Stimulated activated CD4-positive, alpha-beta T cell treated with anti-CD3 and anti-CD28 coated beads, Interleukin-15, amount 100 ng/mL, for 1 hour (primary cell): Measurements from ENCODE around the gene SLC6A17.
A peak's percentile ranks its signal among the peaks of the same experiment; 100 is the strongest.

Source experiments
- DNase-seq, 2 donors: peaks; one replicate each; pipeline ENCODE4 v3.0.0-alpha.2; 2020; ENCODE audit warnings: low read depth in 1 of 2, low spot score in 1 of 2

The SLC6A17 gene

DNA sequence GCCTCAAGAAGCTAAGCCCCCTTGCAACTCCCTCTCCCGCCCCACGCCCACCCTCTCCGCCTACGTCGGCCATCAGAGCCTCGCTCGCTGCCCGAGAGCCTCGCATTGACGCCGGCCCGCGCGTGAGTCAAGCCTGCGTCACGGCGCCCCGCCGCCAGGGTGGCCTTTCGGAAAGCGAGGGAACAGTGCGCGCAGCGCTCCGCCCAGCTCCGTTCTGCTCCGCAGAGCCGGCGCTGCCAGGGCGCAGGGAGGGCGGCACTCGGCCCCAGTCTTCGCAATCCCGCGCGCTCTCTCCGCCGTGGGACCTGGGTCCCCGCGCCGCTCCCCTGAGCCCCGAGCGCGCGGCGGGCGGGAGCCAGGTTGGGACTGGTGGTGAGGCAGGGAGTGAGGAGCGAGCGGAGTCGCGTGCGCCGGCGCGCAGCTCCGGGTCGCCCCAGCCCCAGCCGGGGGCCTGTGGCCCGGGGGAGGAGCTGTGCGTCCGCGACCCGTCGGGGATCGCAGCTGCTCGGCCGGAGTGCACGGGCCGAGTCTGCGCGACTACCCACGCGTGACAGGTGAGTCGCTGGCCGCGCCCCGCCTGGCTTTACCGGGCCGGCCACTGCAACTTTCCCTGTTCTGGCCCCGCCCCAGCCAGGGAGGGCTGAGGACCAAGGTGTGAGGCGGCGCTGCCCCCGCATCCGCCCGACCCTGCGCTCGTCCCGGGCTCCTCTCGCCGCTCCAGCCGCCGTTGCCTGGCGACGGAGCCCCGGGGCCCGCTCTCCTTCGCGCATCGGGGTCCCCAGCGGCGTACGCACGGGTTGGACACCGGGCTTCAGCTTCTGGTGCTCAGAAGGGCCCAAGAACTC lies at the start of gene SLC6A17:
Gene SLC6A17, plus strand, starts transcription at position 165 of the 845 bp plus-strand sequence. CDS start 16,436 bp downstream, outside the sequence.
- DNase-seq, result no peak

GRCh38 chr1:110102081-110102480 lies 48.2 kb upstream of the SLC6A17 start:
- no peak for DNase-seq

DNA sequence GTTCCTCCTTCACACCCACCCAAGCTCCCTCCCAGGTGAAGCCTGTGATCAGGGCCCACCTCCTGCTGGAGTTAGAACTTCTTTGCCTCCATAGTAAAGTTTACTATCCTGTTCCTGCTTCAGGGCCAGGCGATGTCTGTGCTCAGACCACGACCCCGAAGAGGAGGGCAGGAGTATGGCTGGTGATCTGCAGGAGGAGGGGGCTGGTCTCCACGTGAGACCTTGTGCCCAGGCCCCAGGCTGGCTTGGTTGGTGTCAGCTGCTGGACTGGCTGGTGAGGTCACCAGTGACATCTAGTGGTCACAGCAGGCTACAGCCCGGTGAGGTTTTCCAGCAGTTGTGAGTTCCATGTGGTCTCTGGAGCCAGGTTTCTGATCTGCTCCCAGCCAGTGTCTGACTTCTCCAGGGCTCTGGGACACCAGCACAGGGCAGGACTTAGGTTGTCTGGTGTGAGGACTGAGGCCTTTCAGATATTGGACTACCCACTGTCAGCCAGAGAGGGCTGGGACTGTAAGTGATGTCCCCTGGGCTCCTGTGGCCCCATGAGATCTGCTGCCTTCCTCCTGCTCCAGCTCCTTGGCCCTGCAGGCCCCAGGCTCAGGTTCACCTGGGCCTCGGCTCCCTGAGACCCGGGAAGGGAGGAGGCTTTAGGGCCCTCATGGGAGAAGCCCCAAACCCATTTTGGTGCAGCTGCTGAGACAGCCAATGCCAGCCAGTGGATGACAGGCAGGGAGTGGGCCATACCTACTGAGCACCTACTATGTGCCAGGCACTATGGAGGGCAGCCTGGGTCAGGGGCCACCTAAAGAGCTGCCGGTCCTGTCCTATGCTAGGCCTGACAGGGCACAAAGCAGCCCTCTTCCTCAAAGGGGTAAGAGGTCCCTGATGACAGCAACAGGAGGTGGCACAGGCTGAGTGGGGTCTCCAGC lies 44.0 kb upstream of the SLC6A17 start:
- DNase-seq, result peak; percentile 10 to 37

DNA sequence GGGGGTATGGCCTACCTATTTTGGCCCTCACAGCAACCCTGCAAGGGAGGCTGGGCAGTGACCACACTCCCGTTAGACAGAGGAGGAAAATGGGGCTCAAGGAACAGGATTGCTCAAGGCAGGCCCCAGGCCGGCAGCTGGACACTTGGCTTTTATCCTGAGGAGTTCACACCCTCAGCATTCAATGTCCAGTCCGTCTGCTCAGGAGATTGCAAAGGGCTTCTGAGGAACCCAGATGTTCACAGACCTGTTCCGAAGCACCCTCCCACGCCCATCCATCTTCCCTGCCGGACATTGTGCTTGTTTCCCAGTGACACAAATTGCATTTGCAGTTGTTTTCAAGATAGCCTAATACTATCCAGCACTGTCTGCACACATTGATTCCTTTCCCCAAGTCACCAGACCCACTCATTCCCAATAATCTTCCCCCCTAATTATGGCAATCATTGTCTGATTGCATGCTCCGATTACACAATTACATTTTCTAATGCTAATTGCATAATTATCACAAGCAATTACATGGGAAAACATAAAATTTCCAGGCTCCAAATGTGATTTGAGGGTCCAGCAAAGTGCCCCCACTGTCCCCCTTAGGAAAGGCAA lies 42.3 kb upstream of the SLC6A17 start:
- no peak for DNase-seq

DNA sequence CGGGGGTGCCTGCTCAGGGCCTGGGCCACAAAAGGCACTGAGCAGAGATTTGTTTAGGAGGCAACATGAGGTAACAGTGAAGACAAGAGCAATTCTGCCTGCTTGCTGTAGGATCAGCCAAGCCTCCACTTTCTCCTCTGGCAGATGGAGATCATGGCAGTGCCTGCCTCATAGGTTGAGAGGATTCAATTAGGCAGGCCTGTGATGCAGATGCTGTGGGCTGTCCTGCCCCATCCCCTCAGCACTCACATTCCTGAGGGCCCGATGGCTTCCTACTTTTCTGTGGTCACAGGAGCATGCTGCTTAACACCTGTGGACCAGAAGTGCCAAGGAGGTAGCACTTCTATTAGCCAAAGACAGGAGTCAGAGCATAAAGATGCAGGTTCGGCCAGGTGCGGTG lies 39.2 kb upstream of the SLC6A17 start:
- DNase-seq, result no peak

DNA sequence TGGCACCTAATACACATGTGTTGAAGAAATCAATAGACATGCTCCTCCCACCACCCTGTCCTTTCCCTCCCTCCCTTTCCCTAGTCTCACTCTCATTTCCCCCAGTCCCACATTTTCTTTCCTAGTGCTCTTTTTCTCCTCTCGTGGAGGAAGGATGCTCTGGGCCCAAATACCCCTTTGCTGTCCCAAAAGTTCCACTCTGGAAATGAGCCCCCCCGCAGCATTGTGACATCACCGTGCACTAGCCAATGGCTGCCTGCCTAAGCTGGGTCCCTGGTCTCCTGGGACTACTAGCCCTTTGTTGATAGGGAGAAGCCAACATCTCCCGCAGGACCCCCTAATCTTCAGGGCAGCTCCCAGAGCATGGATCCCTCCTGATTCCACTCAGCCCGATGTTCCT lies 38.2 kb upstream of the SLC6A17 start, which contains the start of gene UBL4B:
Gene UBL4B, plus strand, starts transcription at position 301 of the 400 bp plus-strand sequence. Its CDS starts 92 bp downstream, at position 393.
- DNase-seq, result no peak

GRCh38 chr1:110112656-110113055 lies 37.6 kb upstream of the SLC6A17 start:
- DNase-seq, result no peak

GRCh38 chr1:110113551-110113950 lies 36.7 kb upstream of the SLC6A17 start:
- no peak for DNase-seq

DNA sequence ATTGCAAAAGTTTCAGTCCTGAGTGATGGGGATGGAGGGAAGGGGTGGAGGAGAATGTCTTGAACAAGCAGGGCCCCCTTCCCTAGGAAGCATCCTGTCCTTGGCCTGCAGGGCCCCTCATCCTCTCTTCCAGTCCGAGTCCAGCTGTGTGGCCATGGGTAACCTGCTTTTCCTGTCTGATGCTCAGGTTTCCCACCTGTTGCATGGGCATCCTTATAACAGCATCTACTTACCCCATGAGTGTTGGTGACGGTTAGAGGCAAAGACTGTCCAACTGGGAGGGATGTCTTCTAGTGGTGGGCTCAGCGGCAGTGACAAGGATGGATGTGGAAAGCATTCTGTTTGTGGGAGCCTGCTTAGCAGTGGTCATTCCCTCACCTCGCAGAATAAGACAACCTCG lies 36.1 kb upstream of the SLC6A17 start:
- DNase-seq, result no peak

DNA sequence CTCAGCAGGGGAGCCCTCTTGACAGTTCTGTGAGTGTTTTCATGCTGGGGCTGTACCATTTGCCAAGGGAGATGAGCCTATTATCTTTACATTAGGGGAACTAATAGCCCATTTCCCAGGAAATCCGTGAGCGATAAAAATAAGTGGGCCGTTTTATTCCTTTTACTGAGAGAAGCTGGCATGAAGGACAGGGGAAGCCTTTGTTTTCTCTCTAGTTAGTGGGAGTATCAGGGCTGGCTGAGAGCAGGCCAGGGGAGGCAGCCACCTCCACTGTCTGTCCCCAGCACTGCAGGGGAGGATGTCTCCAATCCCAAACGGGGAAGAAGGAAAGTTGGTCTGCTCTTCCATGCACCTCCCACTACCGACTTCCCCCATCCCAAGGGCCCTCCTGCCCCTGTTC lies 35.5 kb upstream of the SLC6A17 start:
- no peak for DNase-seq

- DNase-seq, result no peak
These were observed 31.5 kb upstream of the SLC6A17 start for GRCh38 chr1:110118636-110119396.

DNA sequence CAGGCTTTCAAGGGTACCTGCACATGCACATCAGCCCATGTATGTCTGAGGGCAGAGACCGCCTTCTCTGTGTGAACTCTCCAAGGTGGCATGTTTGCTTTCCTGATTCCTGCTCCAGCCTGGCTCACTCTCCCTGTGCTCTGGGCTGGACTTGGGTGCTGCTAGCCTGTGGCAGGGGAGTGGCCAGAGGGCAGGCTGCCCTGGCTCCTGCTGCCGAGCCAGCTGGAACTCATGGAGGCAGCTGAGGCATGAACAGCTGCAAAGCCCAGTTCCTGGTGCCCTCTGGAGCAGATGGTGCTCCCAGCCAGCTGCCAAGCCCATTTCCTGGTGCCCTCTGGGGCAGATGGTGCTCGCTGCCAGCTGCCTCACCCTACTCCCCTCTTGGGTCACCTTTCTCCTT lies 30.5 kb upstream of the SLC6A17 start:
- no peak for DNase-seq

DNA sequence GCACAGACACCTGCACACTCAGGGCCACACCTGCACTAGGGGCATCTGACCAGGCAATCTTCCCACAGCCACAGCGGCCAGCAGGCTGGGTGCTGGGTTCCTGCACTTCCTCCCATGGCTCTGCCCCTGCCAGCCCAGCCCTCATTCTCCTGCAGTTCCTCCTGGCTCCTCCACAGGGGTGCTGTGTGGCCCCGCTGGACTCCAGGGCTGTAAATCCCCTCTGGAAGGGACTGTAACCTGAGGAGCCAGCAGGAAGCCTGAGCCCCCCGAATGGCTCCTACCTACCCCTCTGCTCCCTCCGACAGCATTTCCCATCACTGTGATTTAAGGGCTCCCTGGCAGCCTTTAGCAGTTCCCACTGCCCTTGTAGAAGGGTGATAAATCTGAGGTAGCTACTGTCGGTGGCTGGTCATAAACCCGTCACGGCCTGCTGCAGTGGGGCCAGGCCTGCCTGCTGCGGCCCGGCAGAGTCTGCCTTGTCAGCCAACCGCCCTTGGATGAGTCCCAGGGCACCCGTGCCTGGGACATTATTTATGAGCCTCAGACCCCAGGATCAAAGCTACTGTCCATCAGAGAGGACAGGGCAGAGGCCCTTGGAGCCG lies 29.2 kb upstream of the SLC6A17 start:
- DNase-seq, result no peak

DNA sequence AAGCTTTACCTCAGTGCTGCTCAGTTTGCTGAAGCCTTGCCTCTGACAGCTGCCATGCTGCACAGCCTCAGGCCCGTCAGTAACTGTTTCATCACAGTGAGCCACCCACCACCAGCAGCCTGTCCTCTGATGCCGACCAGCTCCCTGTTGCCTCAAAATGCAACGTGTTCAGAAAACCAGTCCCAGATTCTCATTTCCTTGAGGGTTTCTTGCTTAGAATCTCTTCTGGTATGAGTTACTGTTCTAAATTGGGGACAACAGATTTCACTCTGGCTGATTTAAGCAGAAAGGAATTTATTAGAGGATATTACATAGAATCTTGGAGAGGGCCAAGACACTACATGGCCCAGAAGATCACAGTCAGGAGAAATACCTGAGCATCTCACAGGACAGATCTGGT lies 27.1 kb upstream of the SLC6A17 start:
- no peak for DNase-seq

DNA sequence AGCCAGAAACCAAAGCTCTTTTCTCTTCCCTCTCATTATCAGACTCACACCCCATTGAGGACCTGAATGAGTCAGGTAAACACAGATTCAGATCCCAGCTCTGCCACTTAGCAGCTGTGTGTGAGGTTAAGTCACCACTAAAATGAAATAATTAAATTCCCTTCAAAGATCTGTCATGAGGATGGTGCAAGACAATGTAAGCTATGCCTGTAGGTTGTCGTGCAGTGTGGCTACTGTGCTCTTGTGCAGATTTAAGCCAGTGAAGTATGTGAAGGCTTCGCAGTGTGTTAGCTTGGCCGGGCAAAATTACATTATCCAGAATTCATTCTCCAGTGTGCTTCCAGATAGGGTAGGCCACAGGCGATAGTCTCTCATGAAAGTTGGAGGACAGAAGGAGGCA lies 24.5 kb upstream of the SLC6A17 start:
- DNase-seq, result no peak

DNA sequence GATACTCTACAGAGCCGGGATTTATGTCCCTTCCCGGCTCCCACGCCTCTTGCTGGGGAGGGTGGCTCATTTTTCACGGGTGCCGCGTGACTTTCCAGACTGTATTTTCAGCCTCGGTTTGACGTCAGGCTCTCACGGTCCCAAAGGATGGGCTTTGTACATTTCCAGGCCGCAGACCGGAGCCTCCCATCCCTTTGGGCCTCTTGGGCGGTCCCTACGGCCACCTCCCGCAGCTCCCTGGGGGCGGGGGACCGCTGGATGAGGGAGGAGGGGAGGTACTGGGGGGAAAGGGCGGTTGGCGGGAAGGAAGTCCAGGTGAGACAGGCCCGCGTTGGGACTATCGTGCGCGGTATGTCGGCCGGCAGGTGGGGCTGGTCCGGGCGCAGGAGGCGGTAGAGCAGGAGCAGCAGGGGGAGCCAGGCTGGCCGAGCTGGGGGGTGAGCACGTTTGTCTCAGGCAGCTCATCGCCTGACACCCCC lies 20.1 kb upstream of the SLC6A17 start:
- DNase-seq, result no peak

DNA sequence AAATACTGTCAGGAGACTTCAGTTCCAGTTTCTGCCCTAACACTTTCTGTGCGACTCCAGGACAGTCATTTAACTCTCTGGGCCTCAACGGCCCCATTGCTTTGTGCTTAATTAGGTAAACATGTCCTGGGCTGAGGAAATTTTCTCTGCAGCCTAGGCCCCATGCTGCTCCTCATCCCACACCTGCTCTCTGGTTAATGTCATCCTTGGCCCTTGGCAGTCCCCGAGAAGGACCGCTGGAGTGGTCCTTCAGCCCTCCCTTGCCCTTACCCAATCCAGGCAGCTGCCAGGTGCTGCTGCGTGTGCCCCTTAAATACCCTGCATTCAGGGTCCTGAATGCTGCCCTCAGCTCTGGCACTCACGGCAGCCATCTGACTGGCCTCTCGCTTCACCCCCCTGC lies 19.3 kb upstream of the SLC6A17 start:
- no peak for DNase-seq

GRCh38 chr1:110132682-110133081 lies 17.6 kb upstream of the SLC6A17 start:
- DNase-seq, result no peak

DNA sequence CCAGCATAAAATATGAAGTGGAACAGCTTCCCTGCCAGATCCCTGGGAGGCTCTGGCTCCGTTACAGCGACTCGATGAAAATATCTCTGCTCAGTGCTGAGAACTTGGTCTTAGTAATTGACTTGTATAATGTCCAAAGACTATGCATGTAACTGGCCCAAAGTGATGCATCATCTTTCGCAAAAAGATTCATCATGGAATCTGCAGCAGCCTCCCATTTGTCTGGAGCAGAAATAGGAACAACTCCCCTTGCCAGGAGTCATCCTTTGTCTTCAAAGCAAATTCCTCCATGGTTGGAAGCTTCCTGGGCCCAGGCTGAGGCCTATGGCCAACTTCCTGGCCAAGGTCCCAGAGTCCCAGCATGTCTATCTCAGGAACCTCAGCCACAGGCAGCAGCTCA lies 16.9 kb upstream of the SLC6A17 start:
- no peak for DNase-seq

DNA sequence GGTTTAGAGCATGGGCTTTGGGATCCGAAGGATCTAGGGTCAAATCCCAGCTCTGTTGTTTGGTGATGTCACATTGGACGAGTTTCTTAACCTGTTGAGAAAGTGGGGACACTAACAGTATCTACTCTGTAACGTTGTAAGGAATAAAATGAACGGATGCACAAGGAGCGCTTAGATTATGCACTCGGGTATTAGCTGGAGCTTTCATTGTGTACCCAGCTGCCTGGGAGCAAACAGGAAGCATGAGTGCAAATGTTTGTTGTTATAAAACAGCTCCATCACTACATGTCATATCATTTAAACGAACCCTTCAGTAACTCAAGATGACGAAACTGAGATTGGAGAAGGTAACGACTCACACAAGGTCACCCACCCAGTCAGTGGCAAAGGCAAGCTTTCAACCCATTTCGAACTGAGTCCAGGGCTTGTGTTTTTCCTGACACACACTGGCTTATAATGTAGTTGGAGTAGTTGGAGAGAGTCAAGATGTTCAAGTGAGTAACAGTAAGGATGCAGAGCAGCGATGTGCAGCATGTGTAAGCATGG lies 16.2 kb upstream of the SLC6A17 start:
- no peak for DNase-seq
